Peyer's patch (tissue), 4 donors: Measurements from ENCODE around the gene LSMEM2. TPM values are rescaled to one million over a fixed set of nuclear protein-coding genes. Genes with fewer than 3 reads are reported as not detected.

Experiments used
- DNase-seq, 3 donors: peaks; one replicate each; pipeline ENCODE4 v3.0.0-alpha.2; 2017 to 2019
- H3K27ac ChIP-seq, 4 donors: fragments of 200-600 bp; sonication (generic); one replicate each; pipeline ENCODE4 v1.5.1; 2016 to 2019
- H3K27me3 ChIP-seq, 2 donors: fragments of 200-600 bp; sonication (generic); one replicate each; pipeline ENCODE4 v1.5.1; 2019
- H3K36me3 ChIP-seq, 3 donors: fragments of 200-600 bp; sonication (generic); one replicate each; pipeline ENCODE4 v1.5.1; 2016 to 2019
- H3K4me1 ChIP-seq, 4 donors: fragments of 200-600 bp; sonication (generic); one replicate each; pipeline ENCODE4 v1.5.1; 2016 to 2019
- H3K4me3 ChIP-seq, 4 donors: fragments of 200-600 bp; sonication (generic); 1 replicate in 3 of 4; 2 replicates in 1 of 4; pipeline ENCODE4 v1.5.1; 2016 to 2019; ENCODE audit warnings: mild to moderate bottlenecking in 1 of 4
- H3K9me3 ChIP-seq, 4 donors: fragments of 200-600 bp; sonication (generic); one replicate each; pipeline ENCODE4 v1.5.1; 2016 to 2019; ENCODE audit warnings: mild to moderate bottlenecking in 1 of 4
- CTCF ChIP-seq, 6 experiments: fragments of 450-650 bp in 4 of 6; fragments of 200-600 bp in 2 of 6; sonication (generic) in 1 of 6; IDR thresholded peaks; one replicate each; pipeline ENCODE4 v1.5.1; 2017 to 2019; ENCODE audit warnings: antibody characterized with exemption in 6 of 6, mild to moderate bottlenecking in 3 of 6, moderate library complexity in 1 of 6
- POLR2A ChIP-seq, 2 donors: fragments of 450-650 bp; IDR thresholded peaks; one replicate each; pipeline ENCODE4 v1.5.1; 2017; ENCODE audit warnings: antibody characterized with exemption in 2 of 2, mild to moderate bottlenecking in 2 of 2, moderate library complexity in 2 of 2
- total RNA-seq, 4 donors: library from RNA; depleted of rRNA; stranded (reverse); fragments of >200 nt; gene quantifications; one replicate each; pipeline ENCODE4 v1.1.0, GENCODE V29; 2016

Gene LSMEM2
- total RNA-seq, 4 donors from 2014 or later: not detected

DNA sequence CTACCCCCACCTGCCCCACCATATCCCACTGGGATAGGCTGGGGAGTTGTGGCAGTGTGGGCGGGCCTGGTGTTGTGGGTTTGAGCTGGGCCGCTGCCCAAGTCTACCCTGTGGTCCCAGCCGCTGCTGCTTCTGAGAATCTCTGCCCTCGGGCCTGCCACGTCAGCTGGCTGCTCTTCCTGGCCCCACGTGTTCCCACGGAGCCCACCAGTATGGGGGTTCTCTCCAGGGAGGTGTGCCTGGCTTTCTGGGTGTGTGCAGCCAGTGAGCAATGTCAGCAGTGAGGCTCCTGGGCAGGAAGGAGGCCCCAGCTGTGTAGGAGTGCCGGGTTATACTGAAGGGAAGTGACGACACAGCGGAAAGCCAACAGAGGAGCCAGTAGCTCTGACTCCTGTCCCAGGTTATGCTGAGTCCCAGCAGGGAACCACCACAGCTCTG lies 32.4 kb upstream of the LSMEM2 start:
- peak overlapping the region; percentile 73 to 86 (median 76) for H3K27ac ChIP-seq
- TF ChIP-seq POLR2A (IDR thresholded peaks at IDR 0.05) (no peak), CTCF (IDR thresholded peaks at IDR 0.05) (no peak)
- H3K36me3 ChIP-seq: no peaks in the 10 kb centered on the region
- H3K9me3 ChIP-seq: no peaks in the 10 kb centered on the region
- H3K4me1 ChIP-seq: peaks cover 3 to 85% (median 59%) of the 10 kb centered on the region in 4 donors
- H3K27me3 ChIP-seq: no peaks in the 10 kb centered on the region
- peak overlapping the region; percentile 34 to 61 (median 44) for H3K4me3 ChIP-seq
- DNase-seq: peak in 2 of 3 donors; percentile 70 to 82

- Histone ChIP-seq H3K4me1 (peaks cover 3 to 83% (median 41%) of the 10 kb centered on the region in 4 donors), H3K36me3 (peaks cover 0 to 16% (median 0%) of the 10 kb centered on the region in 3 donors), H3K9me3 (no peaks in the 10 kb centered on the region), H3K27ac (peak overlapping the region; percentile 13 to 86 (median 57)), H3K27me3 (no peaks in the 10 kb centered on the region), H3K4me3 (no peak overlapping the region)
- DNase-seq: peak in 2 of 3 donors; percentile 77 to 78
- TF ChIP-seq CTCF (IDR thresholded peaks at IDR 0.05): no peak
- no peak for TF ChIP-seq POLR2A (IDR thresholded peaks at IDR 0.05)
Observed at GRCh38 chr3:50248387-50248786, 30.5 kb upstream of the LSMEM2 start.

DNA sequence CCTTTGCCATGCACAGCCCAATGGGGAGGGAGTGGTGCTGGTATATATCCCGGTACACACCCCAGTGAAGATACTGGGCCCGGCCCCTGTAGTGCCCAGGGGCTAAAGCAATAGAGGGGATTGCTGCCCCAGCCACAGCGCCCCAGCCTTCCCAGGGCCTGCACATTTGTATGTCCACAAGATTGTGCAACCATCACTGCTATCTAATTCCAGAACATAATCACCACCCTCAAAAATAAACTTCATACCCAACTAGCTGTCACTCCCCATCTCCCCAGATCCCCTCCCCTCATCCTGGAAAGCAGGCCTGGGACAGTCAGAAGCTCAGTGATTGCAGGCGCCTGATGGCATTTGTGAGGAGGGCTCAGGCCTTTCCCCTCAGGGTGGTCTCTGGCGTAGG lies 29.4 kb upstream of the LSMEM2 start:
- Histone ChIP-seq H3K4me3 (no peak overlapping the region), H3K36me3 (peaks cover 0 to 24% (median 0%) of the 10 kb centered on the region in 3 donors), H3K9me3 (no peaks in the 10 kb centered on the region), H3K4me1 (peaks cover 3 to 88% (median 36%) of the 10 kb centered on the region in 4 donors), H3K27me3 (no peaks in the 10 kb centered on the region), H3K27ac (peak overlapping the region in 3 of 4 donors; percentile 13 to 86 (median 73))
- no peak for DNase-seq
- no peak for TF ChIP-seq POLR2A (IDR thresholded peaks at IDR 0.05)
- no peak for TF ChIP-seq CTCF (IDR thresholded peaks at IDR 0.05)

- Histone ChIP-seq H3K4me1 (peaks cover 3 to 88% (median 31%) of the 10 kb centered on the region in 4 donors), H3K4me3 (no peak overlapping the region), H3K27me3 (no peaks in the 10 kb centered on the region), H3K36me3 (peaks cover 0 to 34% (median 0%) of the 10 kb centered on the region in 3 donors), H3K27ac (peak overlapping the region in 3 of 4 donors; percentile 0 to 86 (median 35)), H3K9me3 (no peaks in the 10 kb centered on the region)
- TF ChIP-seq POLR2A (IDR thresholded peaks at IDR 0.05): no peak
- DNase-seq: no peak
Observed at GRCh38 chr3:50250514-50250913, 28.4 kb upstream of the LSMEM2 start.

DNA sequence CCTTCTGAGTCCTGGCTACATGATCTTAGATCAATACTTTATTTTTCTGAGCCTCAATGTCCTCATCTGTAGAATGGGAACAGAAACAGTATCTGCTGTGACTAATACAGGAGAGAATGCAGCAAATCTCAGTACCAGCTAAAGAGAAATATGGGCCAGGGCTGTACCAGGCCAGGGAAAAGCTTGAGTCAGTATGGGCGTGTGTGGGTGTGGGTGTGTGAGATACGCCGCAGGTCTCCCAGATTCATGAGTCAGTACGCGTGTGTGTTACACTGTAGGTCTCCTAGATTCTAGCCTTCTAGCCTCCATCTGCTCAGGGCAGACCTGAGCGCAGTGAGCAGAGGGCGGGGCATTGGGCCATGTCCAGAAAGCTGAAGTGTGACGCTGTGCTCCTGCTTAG lies 27.7 kb upstream of the LSMEM2 start:
- Histone ChIP-seq H3K9me3 (no peaks in the 10 kb centered on the region), H3K4me3 (no peak overlapping the region), H3K4me1 (peaks cover 0 to 82% (median 24%) of the 10 kb centered on the region in 4 donors), H3K36me3 (peaks cover 0 to 39% (median 0%) of the 10 kb centered on the region in 3 donors), H3K27ac (peak overlapping the region in 2 of 4 donors; percentile 38 to 47), H3K27me3 (no peaks in the 10 kb centered on the region)
- DNase-seq: peak in 2 of 3 donors; percentile 66 to 68
- TF ChIP-seq POLR2A (IDR thresholded peaks at IDR 0.05): no peak
- TF ChIP-seq CTCF (IDR thresholded peaks at IDR 0.05): no peak

DNA sequence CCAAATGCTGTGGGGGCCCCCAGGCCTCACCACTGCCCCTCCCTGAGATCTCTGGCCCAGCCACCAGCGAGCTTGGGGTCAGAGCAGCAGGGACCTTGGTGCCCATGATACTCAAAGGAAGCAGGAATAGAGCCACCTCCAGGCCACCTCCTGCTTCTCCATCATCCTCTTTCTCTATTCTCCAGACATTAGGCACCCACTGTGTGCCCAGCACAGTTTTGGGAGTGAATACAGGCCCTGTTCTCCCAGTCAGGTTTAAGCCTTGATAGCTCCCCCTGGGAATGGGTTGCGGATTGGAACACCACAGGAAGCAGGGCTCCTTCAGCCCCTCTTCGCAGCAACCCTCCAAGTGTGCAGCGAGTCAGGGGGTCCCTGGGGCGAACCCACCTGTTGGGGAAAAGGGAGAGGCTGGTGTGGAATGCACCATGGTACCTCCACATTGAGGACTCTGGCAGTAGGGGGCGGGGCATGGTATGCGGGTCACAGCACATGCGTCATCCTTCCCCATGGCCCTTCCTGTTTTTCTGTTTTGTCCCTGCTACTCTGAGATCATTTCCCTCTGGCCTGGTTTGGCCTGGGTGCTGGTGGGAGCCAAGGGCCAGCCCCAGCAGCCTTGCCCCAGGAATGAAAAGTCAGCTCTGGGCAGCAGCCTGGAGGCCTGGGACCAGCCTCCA lies 24.2 kb upstream of the LSMEM2 start:
- peak in 1 of 3 donors; percentile 80 for DNase-seq
- Histone ChIP-seq H3K27ac (peak overlapping the region; percentile 48 to 75 (median 64)), H3K36me3 (peaks cover 0 to 69% (median 0%) of the 10 kb centered on the region in 3 donors)

More for the DNA sequence above, 24.2 kb upstream of the LSMEM2 start:
- peaks cover 0 to 7% (median 0%) of the 10 kb centered on the region in 4 donors for H3K9me3 ChIP-seq
- H3K27me3 ChIP-seq: no peaks in the 10 kb centered on the region
- TF ChIP-seq POLR2A (IDR thresholded peaks at IDR 0.05): no peak
- TF ChIP-seq CTCF (IDR thresholded peaks at IDR 0.05): no peak
- peaks cover 0 to 51% (median 7%) of the 10 kb centered on the region in 4 donors for H3K4me1 ChIP-seq
- no peak overlapping the region for H3K4me3 ChIP-seq
